ENCODE data around the gene HTT-AS.

DNA sequence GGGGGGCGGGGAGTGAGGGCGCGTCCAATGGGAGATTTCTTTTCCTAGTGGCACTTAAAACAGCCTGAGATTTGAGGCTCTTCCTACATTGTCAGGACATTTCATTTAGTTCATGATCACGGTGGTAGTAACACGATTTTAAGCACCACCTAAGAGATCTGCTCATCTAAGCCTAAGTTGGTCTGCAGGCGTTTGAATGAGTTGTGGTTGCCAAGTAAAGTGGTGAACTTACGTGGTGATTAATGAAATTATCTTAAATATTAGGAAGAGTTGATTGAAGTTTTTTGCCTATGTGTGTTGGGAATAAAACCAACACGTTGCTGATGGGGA is 1.3 kb upstream of the HTT-AS start:
- TF ChIP-seq, protein P1, sequence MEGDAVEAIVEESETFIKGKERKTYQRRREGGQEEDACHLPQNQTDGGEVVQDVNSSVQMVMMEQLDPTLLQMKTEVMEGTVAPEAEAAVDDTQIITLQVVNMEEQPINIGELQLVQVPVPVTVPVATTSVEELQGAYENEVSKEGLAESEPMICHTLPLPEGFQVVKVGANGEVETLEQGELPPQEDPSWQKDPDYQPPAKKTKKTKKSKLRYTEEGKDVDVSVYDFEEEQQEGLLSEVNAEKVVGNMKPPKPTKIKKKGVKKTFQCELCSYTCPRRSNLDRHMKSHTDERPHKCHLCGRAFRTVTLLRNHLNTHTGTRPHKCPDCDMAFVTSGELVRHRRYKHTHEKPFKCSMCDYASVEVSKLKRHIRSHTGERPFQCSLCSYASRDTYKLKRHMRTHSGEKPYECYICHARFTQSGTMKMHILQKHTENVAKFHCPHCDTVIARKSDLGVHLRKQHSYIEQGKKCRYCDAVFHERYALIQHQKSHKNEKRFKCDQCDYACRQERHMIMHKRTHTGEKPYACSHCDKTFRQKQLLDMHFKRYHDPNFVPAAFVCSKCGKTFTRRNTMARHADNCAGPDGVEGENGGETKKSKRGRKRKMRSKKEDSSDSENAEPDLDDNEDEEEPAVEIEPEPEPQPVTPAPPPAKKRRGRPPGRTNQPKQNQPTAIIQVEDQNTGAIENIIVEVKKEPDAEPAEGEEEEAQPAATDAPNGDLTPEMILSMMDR (IDR thresholded peaks at IDR 0.05) = no peak
- no peak for TF ChIP-seq ZFX (IDR thresholded peaks at IDR 0.05; ENCODE audit: borderline replicate concordance)
